PC-9 (cell line): ENCODE results near the gene SH3PXD2A. TPM values are rescaled to one million over a fixed set of nuclear protein-coding genes. Genes with fewer than 3 reads are reported as not detected.

Experiments
- BruUV-seq: library from RNA; stranded (reverse); fragments of 400-500 nt; replicated peaks from 2 replicates; lab custom pipeline; 2021; lab: Mats Ljungman, UMichigan
- CTCF ChIA-PET: fragments of 300-600 bp; sonication (Branson Sonifier 250); formaldehyde crosslinking; loops from one replicate; lab custom pipeline; 2022; ENCODE audit warnings: antibody characterized with exemption; lab: Charles Lee
- POLR2A ChIA-PET: fragments of 300-600 bp; sonication (Branson Sonifier 250); formaldehyde crosslinking; loops from one replicate; lab custom pipeline; 2022; ENCODE audit warnings: antibody characterized with exemption; ENCODE audit not compliant: unreplicated experiment; lab: Charles Lee
- DNase-seq, 2 experiments: peaks; one replicate each; pipeline versions ENCODE4 v3.0.0 to v3.0.0-alpha.2; 2015 to 2022; ENCODE audit warnings: mixed read lengths in 1 of 2
- H2AFZ ChIP-seq: fragments of 200-600 bp; sonication (generic); 2 replicates; pipeline ENCODE4 v1.8.1; 2017; ENCODE audit warnings: antibody characterized with exemption
- H3F3A ChIP-seq: fragments of 200-600 bp; sonication (generic); 2 replicates; pipeline ENCODE4 v1.8.1; 2017; ENCODE audit warnings: antibody characterized with exemption, mild to moderate bottlenecking, low read depth; ENCODE audit not compliant: insufficient read depth
- H3K27ac ChIP-seq: fragments of 200-600 bp; sonication (generic); 2 replicates; pipeline ENCODE4 v1.6.1; 2016; ENCODE audit warnings: mixed run types
- H3K27me3 ChIP-seq: fragments of 200-600 bp; sonication (generic); 2 replicates; pipeline ENCODE4 v1.6.1; 2016; ENCODE audit warnings: low read depth, mixed run types; ENCODE audit not compliant: insufficient read depth
- H3K36me3 ChIP-seq: fragments of 200-600 bp; sonication (generic); 2 replicates; pipeline ENCODE4 v1.6.1; 2016; ENCODE audit warnings: low read depth, mixed run types
- H3K4me1 ChIP-seq: fragments of 200-600 bp; sonication (generic); replicated peaks from 2 replicates; pipeline ENCODE4 v1.6.1; 2016; ENCODE audit warnings: mixed run types; ENCODE audit not compliant: insufficient read depth
- H3K4me2 ChIP-seq: fragments of 200-600 bp; sonication (generic); 2 replicates; pipeline ENCODE4 v1.6.1; 2017; ENCODE audit warnings: mixed run types
- H3K4me3 ChIP-seq: fragments of 200-600 bp; sonication (generic); 2 replicates; pipeline ENCODE4 v1.6.1; 2016; ENCODE audit warnings: mixed run types
- H3K79me2 ChIP-seq: fragments of 200-600 bp; sonication (generic); 2 replicates; pipeline ENCODE4 v1.6.1; 2017; ENCODE audit warnings: low read depth, mixed run types
- H3K9me2 ChIP-seq: fragments of 200-600 bp; sonication (generic); 2 replicates; pipeline ENCODE4 v1.8.1; 2017; ENCODE audit warnings: mild to moderate bottlenecking; ENCODE audit not compliant: insufficient read depth
- H3K9me3 ChIP-seq: fragments of 200-600 bp; sonication (generic); 2 replicates; pipeline ENCODE4 v1.8.1; 2016; ENCODE audit warnings: low read depth; ENCODE audit not compliant: insufficient read depth
- H4K20me1 ChIP-seq: fragments of 200-600 bp; sonication (generic); 2 replicates; pipeline ENCODE4 v1.8.1; 2017; ENCODE audit not compliant: insufficient read depth
- CTCF ChIP-seq: fragments of 200-600 bp; sonication (generic); conservative IDR thresholded peaks from 2 replicates; pipeline ENCODE4 v1.6.1; 2017; ENCODE audit warnings: mixed run types, antibody characterized with exemption, mild to moderate bottlenecking, moderate library complexity
- EZH2 ChIP-seq: fragments of 200-600 bp; sonication (generic); IDR thresholded peaks from 2 replicates; pipeline ENCODE4 v1.8.0; 2017; ENCODE audit warnings: antibody characterized with exemption, low read depth
- intact Hi-C: fragments of 100-400 bp; cut with micrococcal nuclease; formaldehyde crosslinking; loops from one replicate; pipeline ENCODE4 v1.10.0; 2022; ENCODE audit not compliant: unreplicated experiment
- total RNA-seq: library from RNA; stranded (reverse); gene quantifications from 2 replicates; pipeline ENCODE4 v1.2.3, GENCODE V29; 2021

Gene SH3PXD2A
- total RNA-seq, 1 experiment from 2014 or later: 12.5 TPM

GRCh38 chr10:103839872-103840739 lies 15.3 kb downstream of the SH3PXD2A start:
- no peak overlapping the region for H2AFZ ChIP-seq
- no peak for TF ChIP-seq EZH2
- TF ChIP-seq CTCF: no peak
- no TSS peak for BruUV-seq
- H3K9me3 ChIP-seq: no peaks in the 10 kb centered on the region
- POLR2A ChIA-PET: no interaction called here
- intact Hi-C loops: no loop called here
- H3K36me3 ChIP-seq: no peaks in the 10 kb centered on the region
- H3K9me2 ChIP-seq: no peaks in the 10 kb centered on the region
- H3K79me2 ChIP-seq: no peaks in the 10 kb centered on the region
- CTCF ChIA-PET: no interaction called here
- no peak overlapping the region for H3K4me2 ChIP-seq
- no peak for DNase-seq
- no peaks in the 10 kb centered on the region for H3F3A ChIP-seq
- H3K4me1 ChIP-seq: no peaks in the 10 kb centered on the region
- H3K27ac ChIP-seq: no peak overlapping the region
- no peaks in the 10 kb centered on the region for H3K27me3 ChIP-seq
- no peaks in the 10 kb centered on the region for H4K20me1 ChIP-seq
- H3K4me3 ChIP-seq: no peak overlapping the region

GRCh38 chr10:103839519-103839871 lies 15.9 kb downstream of the SH3PXD2A start:
- H3K27me3 ChIP-seq: no peaks in the 10 kb centered on the region
- no TSS peak for BruUV-seq

GRCh38 chr10:103838862-103839518 lies 16.4 kb downstream of the SH3PXD2A start:
- Histone ChIP-seq H3K79me2 (no peaks in the 10 kb centered on the region), H2AFZ (no peak overlapping the region), H3K4me3 (no peak overlapping the region), H4K20me1 (no peaks in the 10 kb centered on the region), H3K4me2 (no peak overlapping the region), H3K4me1 (no peaks in the 10 kb centered on the region), H3K9me3 (no peaks in the 10 kb centered on the region), H3F3A (no peaks in the 10 kb centered on the region), H3K36me3 (no peaks in the 10 kb centered on the region), H3K27me3 (no peaks in the 10 kb centered on the region), H3K9me2 (no peaks in the 10 kb centered on the region), H3K27ac (no peak overlapping the region)
- BruUV-seq: no TSS peak
- DNase-seq: no peak
- ChIA-PET CTCF (no interaction called here), POLR2A (no interaction called here)
- intact Hi-C loops: no loop called here
- no peak for TF ChIP-seq EZH2
- no peak for TF ChIP-seq CTCF

More at GRCh38 chr10:103839519-103839871, 15.9 kb downstream of the SH3PXD2A start:
- intact Hi-C loops: no loop called here
- Histone ChIP-seq H3F3A (no peaks in the 10 kb centered on the region), H3K79me2 (no peaks in the 10 kb centered on the region), H3K9me3 (no peaks in the 10 kb centered on the region), H3K4me1 (no peaks in the 10 kb centered on the region), H3K4me3 (no peak overlapping the region), H3K4me2 (no peak overlapping the region), H4K20me1 (no peaks in the 10 kb centered on the region), H2AFZ (no peak overlapping the region), H3K27ac (no peak overlapping the region), H3K36me3 (no peaks in the 10 kb centered on the region), H3K9me2 (no peaks in the 10 kb centered on the region)
- CTCF ChIA-PET: no interaction called here
- POLR2A ChIA-PET: no interaction called here
- no peak for DNase-seq
- no peak for TF ChIP-seq EZH2
